PC-9 (cell line): ENCODE measurements around the gene HPCAL1.

ENCODE experiments used
- CTCF ChIP-seq: fragments of 200-600 bp; sonication (generic); conservative IDR thresholded peaks from 2 replicates; pipeline ENCODE4 v1.6.1; 2017; ENCODE audit warnings: mixed run types, antibody characterized with exemption, mild to moderate bottlenecking, moderate library complexity
- EZH2 ChIP-seq: fragments of 200-600 bp; sonication (generic); IDR thresholded peaks from 2 replicates; pipeline ENCODE4 v1.8.0; 2017; ENCODE audit warnings: antibody characterized with exemption, low read depth

GRCh38 chr2:10321622-10322021 lies 18.9 kb downstream of the HPCAL1 start:
- TF ChIP-seq EZH2 (no peak), CTCF (no peak)
